WTC11 (cell line): ENCODE results near the gene NDUFS2.
"Not testable (repeated sequence)": the region's sequence is repeated elsewhere in the genome, so short reads cannot be mapped to it uniquely, and the experiment has no call there.

Experiments
- ATF3 ChIP-seq: sonication (generic); formaldehyde crosslinking; conservative IDR thresholded peaks from 2 replicates; pipeline ENCODE4 v1.8.1; 2022; ENCODE audit warnings: mild to moderate bottlenecking, missing genetic modification reagents
- CREB1 ChIP-seq: sonication (generic); formaldehyde crosslinking; IDR thresholded peaks from 2 replicates; pipeline ENCODE4 v1.8.0; 2023; ENCODE audit warnings: mild to moderate bottlenecking, missing genetic modification reagents
- CTCF ChIP-seq: fragments of 200-600 bp; IDR thresholded peaks from 2 replicates; pipeline ENCODE4 v1.8.0; 2022; ENCODE audit warnings: antibody characterized with exemption
- E2F1 ChIP-seq: sonication (generic); formaldehyde crosslinking; IDR thresholded peaks from 2 replicates; pipeline ENCODE4 v1.8.0; 2022; ENCODE audit warnings: mild to moderate bottlenecking, missing genetic modification reagents
- JUN ChIP-seq: sonication (generic); formaldehyde crosslinking; IDR thresholded peaks from 2 replicates; pipeline ENCODE4 v1.8.0; 2023; ENCODE audit warnings: mild to moderate bottlenecking, missing genetic modification reagents
- MAX ChIP-seq: sonication (generic); formaldehyde crosslinking; IDR thresholded peaks from 2 replicates; pipeline ENCODE4 v1.8.0; 2022; ENCODE audit warnings: mild to moderate bottlenecking, missing genetic modification reagents
- MYBL2 ChIP-seq: sonication (generic); formaldehyde crosslinking; IDR thresholded peaks from 2 replicates; pipeline ENCODE4 v1.8.1; 2023; ENCODE audit warnings: mild to moderate bottlenecking, moderate library complexity, missing genetic modification reagents
- USF1 ChIP-seq: sonication (generic); formaldehyde crosslinking; IDR thresholded peaks from 2 replicates; pipeline ENCODE4 v1.8.0; 2022; ENCODE audit warnings: mild to moderate bottlenecking, missing genetic modification reagents
- USF2 ChIP-seq: sonication (generic); formaldehyde crosslinking; IDR thresholded peaks from 2 replicates; pipeline ENCODE4 v1.8.1; 2023; ENCODE audit warnings: mild to moderate bottlenecking, missing genetic modification reagents, moderate library complexity
- ZNF416 ChIP-seq: fragments of 250-450 bp; sonication (Bioruptor Pico); IDR thresholded peaks from 2 replicates; pipeline ENCODE4 v1.9.0; 2021; ENCODE audit warnings: mild to moderate bottlenecking, inconsistent platforms

GRCh38 chr1:161224695-161225087 lies 22.5 kb downstream of the NDUFS2 start:
- not testable (repeated sequence) for TF ChIP-seq CTCF; USF1; E2F1 (CRISPR knock-in tag); USF2 (CRISPR knock-in tag); ATF3 (CRISPR knock-in tag); ZNF416 (CRISPR knock-in tag); MYBL2 (CRISPR knock-in tag); CREB1; MAX (CRISPR knock-in tag); JUN (CRISPR knock-in tag)
